ENCODE measurements around the gene CERS6.

DNA sequence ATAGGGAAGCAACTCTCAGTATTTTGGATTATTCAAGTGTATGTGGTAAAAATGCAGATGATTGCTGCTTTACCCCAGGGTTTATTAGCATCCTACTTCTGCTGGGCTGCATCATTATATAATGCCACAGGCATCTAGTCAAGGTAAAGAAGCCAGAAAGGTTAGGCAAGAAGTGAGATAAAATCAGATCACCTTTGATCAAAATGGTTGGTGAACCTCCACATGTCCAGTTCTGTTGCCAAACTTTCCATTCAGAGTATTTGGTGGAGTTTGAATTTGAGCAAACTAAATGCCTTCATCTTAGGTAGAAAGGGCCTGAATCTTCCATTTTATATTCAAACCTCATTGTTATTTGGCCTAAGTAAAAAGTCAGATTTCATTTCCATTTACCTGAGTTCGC is 316.6 kb downstream of the CERS6 start:
- TF ChIP-seq EZH2 (IDR thresholded peaks at IDR 0.05; ENCODE audit: low read length), result no peak
- TF ChIP-seq, protein P1, sequence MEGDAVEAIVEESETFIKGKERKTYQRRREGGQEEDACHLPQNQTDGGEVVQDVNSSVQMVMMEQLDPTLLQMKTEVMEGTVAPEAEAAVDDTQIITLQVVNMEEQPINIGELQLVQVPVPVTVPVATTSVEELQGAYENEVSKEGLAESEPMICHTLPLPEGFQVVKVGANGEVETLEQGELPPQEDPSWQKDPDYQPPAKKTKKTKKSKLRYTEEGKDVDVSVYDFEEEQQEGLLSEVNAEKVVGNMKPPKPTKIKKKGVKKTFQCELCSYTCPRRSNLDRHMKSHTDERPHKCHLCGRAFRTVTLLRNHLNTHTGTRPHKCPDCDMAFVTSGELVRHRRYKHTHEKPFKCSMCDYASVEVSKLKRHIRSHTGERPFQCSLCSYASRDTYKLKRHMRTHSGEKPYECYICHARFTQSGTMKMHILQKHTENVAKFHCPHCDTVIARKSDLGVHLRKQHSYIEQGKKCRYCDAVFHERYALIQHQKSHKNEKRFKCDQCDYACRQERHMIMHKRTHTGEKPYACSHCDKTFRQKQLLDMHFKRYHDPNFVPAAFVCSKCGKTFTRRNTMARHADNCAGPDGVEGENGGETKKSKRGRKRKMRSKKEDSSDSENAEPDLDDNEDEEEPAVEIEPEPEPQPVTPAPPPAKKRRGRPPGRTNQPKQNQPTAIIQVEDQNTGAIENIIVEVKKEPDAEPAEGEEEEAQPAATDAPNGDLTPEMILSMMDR (optimal IDR thresholded peaks at IDR 0.05 in 1 of 3, IDR thresholded peaks at IDR 0.05 in 1 of 3, conservative IDR thresholded peaks at IDR 0.05 in 1 of 3; ENCODE audit: extremely low read depth in 1 of 3, insufficient read depth in 2 of 3, low read length in 3 of 3), result no peak
